ENCODE data around the gene KDM7A.

Gene KDM7A

DNA sequence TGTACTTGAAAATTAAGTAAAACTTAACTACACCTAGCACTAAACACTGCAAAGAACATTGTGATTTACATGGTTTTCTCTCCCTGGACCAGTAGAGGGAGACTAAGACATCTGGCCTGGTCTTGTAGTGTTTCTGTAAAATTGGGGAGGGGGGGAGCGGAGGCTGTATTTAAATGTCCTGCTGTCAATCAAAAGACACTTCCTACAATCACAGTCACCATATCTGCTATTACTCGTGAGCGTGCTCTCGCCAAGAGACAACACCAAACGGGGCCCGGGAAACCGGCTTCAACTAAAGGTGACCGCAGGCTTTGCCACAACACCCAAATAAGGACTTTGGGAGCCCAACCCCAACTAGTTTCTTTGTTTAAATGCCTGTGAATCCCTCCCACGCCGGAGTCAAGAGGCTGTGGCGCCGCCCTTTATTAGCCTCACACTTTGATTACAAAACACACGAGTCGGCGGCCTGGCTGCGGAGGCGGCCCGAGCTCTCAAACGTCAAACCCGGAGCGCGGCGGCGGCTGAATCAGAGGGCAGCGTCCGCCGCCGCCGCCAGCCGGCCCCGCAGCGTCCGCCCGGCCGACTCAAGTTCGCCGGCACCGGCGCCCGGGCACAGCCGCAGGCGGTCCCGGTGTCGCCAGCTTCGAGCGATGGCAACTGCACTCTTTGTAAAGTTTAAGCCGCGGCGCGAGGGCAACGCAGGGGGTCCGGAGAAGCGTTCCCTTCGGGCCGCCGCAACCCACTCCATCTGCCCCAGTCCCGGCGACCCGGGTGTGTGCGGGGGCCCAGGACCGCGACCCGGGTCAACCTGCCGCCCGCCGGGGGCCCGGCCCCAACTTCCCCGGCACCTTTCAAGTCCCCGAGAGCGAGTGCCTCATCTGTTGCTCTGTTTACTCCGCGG lies 1.3 kb downstream of the KDM7A start (continued):
- TF ChIP-seq, protein P1, sequence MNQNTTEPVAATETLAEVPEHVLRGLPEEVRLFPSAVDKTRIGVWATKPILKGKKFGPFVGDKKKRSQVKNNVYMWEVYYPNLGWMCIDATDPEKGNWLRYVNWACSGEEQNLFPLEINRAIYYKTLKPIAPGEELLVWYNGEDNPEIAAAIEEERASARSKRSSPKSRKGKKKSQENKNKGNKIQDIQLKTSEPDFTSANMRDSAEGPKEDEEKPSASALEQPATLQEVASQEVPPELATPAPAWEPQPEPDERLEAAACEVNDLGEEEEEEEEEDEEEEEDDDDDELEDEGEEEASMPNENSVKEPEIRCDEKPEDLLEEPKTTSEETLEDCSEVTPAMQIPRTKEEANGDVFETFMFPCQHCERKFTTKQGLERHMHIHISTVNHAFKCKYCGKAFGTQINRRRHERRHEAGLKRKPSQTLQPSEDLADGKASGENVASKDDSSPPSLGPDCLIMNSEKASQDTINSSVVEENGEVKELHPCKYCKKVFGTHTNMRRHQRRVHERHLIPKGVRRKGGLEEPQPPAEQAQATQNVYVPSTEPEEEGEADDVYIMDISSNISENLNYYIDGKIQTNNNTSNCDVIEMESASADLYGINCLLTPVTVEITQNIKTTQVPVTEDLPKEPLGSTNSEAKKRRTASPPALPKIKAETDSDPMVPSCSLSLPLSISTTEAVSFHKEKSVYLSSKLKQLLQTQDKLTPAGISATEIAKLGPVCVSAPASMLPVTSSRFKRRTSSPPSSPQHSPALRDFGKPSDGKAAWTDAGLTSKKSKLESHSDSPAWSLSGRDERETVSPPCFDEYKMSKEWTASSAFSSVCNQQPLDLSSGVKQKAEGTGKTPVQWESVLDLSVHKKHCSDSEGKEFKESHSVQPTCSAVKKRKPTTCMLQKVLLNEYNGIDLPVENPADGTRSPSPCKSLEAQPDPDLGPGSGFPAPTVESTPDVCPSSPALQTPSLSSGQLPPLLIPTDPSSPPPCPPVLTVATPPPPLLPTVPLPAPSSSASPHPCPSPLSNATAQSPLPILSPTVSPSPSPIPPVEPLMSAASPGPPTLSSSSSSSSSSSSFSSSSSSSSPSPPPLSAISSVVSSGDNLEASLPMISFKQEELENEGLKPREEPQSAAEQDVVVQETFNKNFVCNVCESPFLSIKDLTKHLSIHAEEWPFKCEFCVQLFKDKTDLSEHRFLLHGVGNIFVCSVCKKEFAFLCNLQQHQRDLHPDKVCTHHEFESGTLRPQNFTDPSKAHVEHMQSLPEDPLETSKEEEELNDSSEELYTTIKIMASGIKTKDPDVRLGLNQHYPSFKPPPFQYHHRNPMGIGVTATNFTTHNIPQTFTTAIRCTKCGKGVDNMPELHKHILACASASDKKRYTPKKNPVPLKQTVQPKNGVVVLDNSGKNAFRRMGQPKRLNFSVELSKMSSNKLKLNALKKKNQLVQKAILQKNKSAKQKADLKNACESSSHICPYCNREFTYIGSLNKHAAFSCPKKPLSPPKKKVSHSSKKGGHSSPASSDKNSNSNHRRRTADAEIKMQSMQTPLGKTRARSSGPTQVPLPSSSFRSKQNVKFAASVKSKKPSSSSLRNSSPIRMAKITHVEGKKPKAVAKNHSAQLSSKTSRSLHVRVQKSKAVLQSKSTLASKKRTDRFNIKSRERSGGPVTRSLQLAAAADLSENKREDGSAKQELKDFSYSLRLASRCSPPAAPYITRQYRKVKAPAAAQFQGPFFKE (tag by site-specific recombination; IDR thresholded peaks at IDR 0.05; ENCODE audit: borderline replicate concordance), result no peak
- TF ChIP-seq ZNF529 (tag by site-specific recombination; IDR thresholded peaks at IDR 0.05; ENCODE audit: insufficient replicate concordance) (no peak), ZNF707 (tag by site-specific recombination; IDR thresholded peaks at IDR 0.05) (no peak), ZNF610 (tag by site-specific recombination; IDR thresholded peaks at IDR 0.05; ENCODE audit: borderline replicate concordance) (no peak), ZNF837 (tag by site-specific recombination; IDR thresholded peaks at IDR 0.05) (no peak), ZNF157 (tag by site-specific recombination; IDR thresholded peaks at IDR 0.05) (no peak), ZNF660 (tag by site-specific recombination; IDR thresholded peaks at IDR 0.05) (peak; percentile 73), ZNF747 (tag by site-specific recombination; IDR thresholded peaks at IDR 0.05) (no peak), KLF9 (tag by site-specific recombination; IDR thresholded peaks at IDR 0.05; ENCODE audit: low read depth) (peak; percentile 15; the same call in 1 of the 2 replicates), REPIN1 (tag by site-specific recombination; IDR thresholded peaks at IDR 0.05; ENCODE audit: low read depth) (no peak), HOXD13 (CRISPR knock-in tag; IDR thresholded peaks at IDR 0.05; ENCODE audit: borderline replicate concordance) (no peak), ZNF701 (tag by site-specific recombination; IDR thresholded peaks at IDR 0.05) (no peak), ZXDB (tag by site-specific recombination; IDR thresholded peaks at IDR 0.05) (peak; percentile 47; the same call in 1 of the 2 replicates), ZNF202 (tag by site-specific recombination; IDR thresholded peaks at IDR 0.05; ENCODE audit: borderline replicate concordance) (no peak), SALL2 (tag by site-specific recombination; IDR thresholded peaks at IDR 0.05; ENCODE audit: borderline replicate concordance) (no peak), BCL11A (tag by site-specific recombination; IDR thresholded peaks at IDR 0.05; ENCODE audit: low read depth) (no peak; the same call in 1 of the 2 replicates), ZNF223 (tag by site-specific recombination; IDR thresholded peaks at IDR 0.05) (no peak), ZNF155 (tag by site-specific recombination; IDR thresholded peaks at IDR 0.05) (no peak), IKZF3 (tag by site-specific recombination; IDR thresholded peaks at IDR 0.05) (no peak), ZNF48 (tag by site-specific recombination; IDR thresholded peaks at IDR 0.05) (no peak)
- TF ChIP-seq, protein P2, sequence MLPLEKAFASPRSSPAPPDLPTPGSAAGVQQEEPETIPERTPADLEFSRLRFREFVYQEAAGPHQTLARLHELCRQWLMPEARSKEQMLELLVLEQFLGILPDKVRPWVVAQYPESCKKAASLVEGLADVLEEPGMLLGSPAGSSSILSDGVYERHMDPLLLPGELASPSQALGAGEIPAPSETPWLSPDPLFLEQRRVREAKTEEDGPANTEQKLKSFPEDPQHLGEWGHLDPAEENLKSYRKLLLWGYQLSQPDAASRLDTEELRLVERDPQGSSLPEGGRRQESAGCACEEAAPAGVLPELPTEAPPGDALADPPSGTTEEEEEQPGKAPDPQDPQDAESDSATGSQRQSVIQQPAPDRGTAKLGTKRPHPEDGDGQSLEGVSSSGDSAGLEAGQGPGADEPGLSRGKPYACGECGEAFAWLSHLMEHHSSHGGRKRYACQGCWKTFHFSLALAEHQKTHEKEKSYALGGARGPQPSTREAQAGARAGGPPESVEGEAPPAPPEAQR (tag by site-specific recombination; IDR thresholded peaks at IDR 0.05), result no peak
- TF ChIP-seq, protein P3, sequence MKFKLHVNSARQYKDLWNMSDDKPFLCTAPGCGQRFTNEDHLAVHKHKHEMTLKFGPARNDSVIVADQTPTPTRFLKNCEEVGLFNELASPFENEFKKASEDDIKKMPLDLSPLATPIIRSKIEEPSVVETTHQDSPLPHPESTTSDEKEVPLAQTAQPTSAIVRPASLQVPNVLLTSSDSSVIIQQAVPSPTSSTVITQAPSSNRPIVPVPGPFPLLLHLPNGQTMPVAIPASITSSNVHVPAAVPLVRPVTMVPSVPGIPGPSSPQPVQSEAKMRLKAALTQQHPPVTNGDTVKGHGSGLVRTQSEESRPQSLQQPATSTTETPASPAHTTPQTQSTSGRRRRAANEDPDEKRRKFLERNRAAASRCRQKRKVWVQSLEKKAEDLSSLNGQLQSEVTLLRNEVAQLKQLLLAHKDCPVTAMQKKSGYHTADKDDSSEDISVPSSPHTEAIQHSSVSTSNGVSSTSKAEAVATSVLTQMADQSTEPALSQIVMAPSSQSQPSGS (tag by site-specific recombination; IDR thresholded peaks at IDR 0.05; ENCODE audit: low read depth), result no peak
- TF ChIP-seq, protein P4, sequence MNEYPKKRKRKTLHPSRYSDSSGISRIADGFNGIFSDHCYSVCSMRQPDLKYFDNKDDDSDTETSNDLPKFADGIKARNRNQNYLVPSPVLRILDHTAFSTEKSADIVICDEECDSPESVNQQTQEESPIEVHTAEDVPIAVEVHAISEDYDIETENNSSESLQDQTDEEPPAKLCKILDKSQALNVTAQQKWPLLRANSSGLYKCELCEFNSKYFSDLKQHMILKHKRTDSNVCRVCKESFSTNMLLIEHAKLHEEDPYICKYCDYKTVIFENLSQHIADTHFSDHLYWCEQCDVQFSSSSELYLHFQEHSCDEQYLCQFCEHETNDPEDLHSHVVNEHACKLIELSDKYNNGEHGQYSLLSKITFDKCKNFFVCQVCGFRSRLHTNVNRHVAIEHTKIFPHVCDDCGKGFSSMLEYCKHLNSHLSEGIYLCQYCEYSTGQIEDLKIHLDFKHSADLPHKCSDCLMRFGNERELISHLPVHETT (tag by site-specific recombination; IDR thresholded peaks at IDR 0.05), result no peak
- TF ChIP-seq, protein P5, sequence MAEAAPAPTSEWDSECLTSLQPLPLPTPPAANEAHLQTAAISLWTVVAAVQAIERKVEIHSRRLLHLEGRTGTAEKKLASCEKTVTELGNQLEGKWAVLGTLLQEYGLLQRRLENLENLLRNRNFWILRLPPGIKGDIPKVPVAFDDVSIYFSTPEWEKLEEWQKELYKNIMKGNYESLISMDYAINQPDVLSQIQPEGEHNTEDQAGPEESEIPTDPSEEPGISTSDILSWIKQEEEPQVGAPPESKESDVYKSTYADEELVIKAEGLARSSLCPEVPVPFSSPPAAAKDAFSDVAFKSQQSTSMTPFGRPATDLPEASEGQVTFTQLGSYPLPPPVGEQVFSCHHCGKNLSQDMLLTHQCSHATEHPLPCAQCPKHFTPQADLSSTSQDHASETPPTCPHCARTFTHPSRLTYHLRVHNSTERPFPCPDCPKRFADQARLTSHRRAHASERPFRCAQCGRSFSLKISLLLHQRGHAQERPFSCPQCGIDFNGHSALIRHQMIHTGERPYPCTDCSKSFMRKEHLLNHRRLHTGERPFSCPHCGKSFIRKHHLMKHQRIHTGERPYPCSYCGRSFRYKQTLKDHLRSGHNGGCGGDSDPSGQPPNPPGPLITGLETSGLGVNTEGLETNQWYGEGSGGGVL (tag by site-specific recombination; IDR thresholded peaks at IDR 0.05), result no peak

All from HEK293 (cell line).